Measurements from ENCODE around the gene MRPS34. TPM values are rescaled to one million over a fixed set of nuclear protein-coding genes. Genes with fewer than 3 reads are reported as not detected.

Gene MRPS34
- total and polyA plus RNA-seq, 9 of the 15 experiments (the other 6 are each of a cell fraction or from before 2014, with no cell fraction given), result 5.2 to 334 (median 92.8) TPM

- TF ChIP-seq SRF (CRISPR knock-in tag; IDR thresholded peaks at IDR 0.05) (peak in 1 of 2 experiments; percentile 22; a peak in 1 of 4 replicates), VEZF1 (CRISPR knock-in tag; IDR thresholded peaks at IDR 0.05) (peak; percentile 61), ZNF239 (CRISPR knock-in tag; IDR thresholded peaks at IDR 0.05) (peak; percentile 39; the same call in 1 of the 2 replicates), XRCC5 (IDR thresholded peaks at IDR 0.05; ENCODE audit: low read depth, low read length) (peak; percentile 36), ZNF165 (CRISPR knock-in tag; IDR thresholded peaks at IDR 0.05; ENCODE audit: borderline replicate concordance) (no peak), MAZ (CRISPR knock-in tag; conservative IDR thresholded peaks at IDR 0.05 in 1 of 2, IDR thresholded peaks at IDR 0.05 in 1 of 2) (peak; percentile 90 to 97), ZNF263 (CRISPR knock-in tag; IDR thresholded peaks at IDR 0.05; ENCODE audit: borderline replicate concordance) (0 out of 2 replicates have a peak, but pooled peaks have one; percentile 24), NR2C2 (CRISPR knock-in tag; IDR thresholded peaks at IDR 0.05) (peak; percentile 80), NR2C2 (tag; IDR thresholded peaks at IDR 0.05) (peak; percentile 79)
Observed at GRCh38 chr16:1772908-1773702, at the start of gene MRPS34 (continued).
